NOMO-1 treated with DMSO at 0.1 percent for 48 hours (cell line): Measurements from ENCODE around the gene GPR55.

ENCODE experiments used
- DNase-seq: peaks from one replicate; lab custom pipeline; 2025; ENCODE audit not compliant: unreplicated experiment; lab: John Stamatoyannopoulos, UW

Gene GPR55

GRCh38 chr2:230885463-230886130 is 39.4 kb downstream of the GPR55 start:
- DNase-seq = no peak

- no peak for DNase-seq
Observed at GRCh38 chr2:230881840-230882239, 43.2 kb downstream of the GPR55 start.

GRCh38 chr2:230879891-230880290 is 45.2 kb downstream of the GPR55 start:
- DNase-seq = no peak

GRCh38 chr2:230879271-230879882 is 45.7 kb downstream of the GPR55 start:
- DNase-seq = no peak

GRCh38 chr2:230878599-230879188 is 46.3 kb downstream of the GPR55 start:
- no peak for DNase-seq

- DNase-seq = peak; percentile 65
Observed at GRCh38 chr2:230877759-230878598, 47.1 kb downstream of the GPR55 start.

- DNase-seq = no peak
Observed at GRCh38 chr2:230877116-230877758, 47.8 kb downstream of the GPR55 start.

- DNase-seq = no peak
Observed at GRCh38 chr2:230875347-230876315, 49.4 kb downstream of the GPR55 start.

GRCh38 chr2:230874876-230875275 is 50.2 kb downstream of the GPR55 start:
- no peak for DNase-seq

- no peak for DNase-seq
Observed at GRCh38 chr2:230874456-230874855, 50.6 kb downstream of the GPR55 start.

- no peak for DNase-seq
Observed at GRCh38 chr2:230873661-230874401, 51.2 kb downstream of the GPR55 start.

GRCh38 chr2:230872968-230873660 is 51.9 kb downstream of the GPR55 start:
- no peak for DNase-seq

- no peak for DNase-seq
Observed at GRCh38 chr2:230872151-230872967, 52.7 kb downstream of the GPR55 start.

GRCh38 chr2:230871361-230872150 is 53.5 kb downstream of the GPR55 start:
- no peak for DNase-seq

- peak; percentile 42 for DNase-seq
Observed at GRCh38 chr2:230870544-230871360, 54.3 kb downstream of the GPR55 start.

- DNase-seq = no peak
Observed at GRCh38 chr2:230869914-230870543, 55.0 kb downstream of the GPR55 start.
